Cardiac septum (tissue), 1 donor: ENCODE data around the gene JPH4. TPM values are rescaled to one million over a fixed set of nuclear protein-coding genes. Genes with fewer than 3 reads are reported as not detected.

Source experiments
- DNase-seq: peaks from one replicate; pipeline ENCODE4 v3.0.0-alpha.2; 2020; ENCODE audit warnings: low spot score
- intact Hi-C: fragments of 100-400 bp; cut with DNase I; formaldehyde crosslinking; loops from one replicate; pipeline ENCODE4 v1.14.0; 2022
- long read RNA-seq: library from polyadenylated mRNA; unstranded; transcript quantifications from one replicate; pipeline ENCODE4 v2.0.0, GENCODE V29; 2021
- total RNA-seq: library from RNA; stranded (reverse); fragmentation: NEBNext Ultra II Directional; extraction: Animal tissue kit (Norgen Biotek cat#: 25700); gene quantifications from one replicate; pipeline ENCODE4 v1.2.1, GENCODE V29; 2021
- donor health status: DM: no; HTN: no; CAD: no.

Gene JPH4
- 0.19 TPM for total RNA-seq
- long read RNA-seq = 0 reads

GRCh38 chr14:23578560-23579310, at the start of gene JPH4:
Gene JPH4 (minus strand): TSS chr14:23578790. CDS start chr14:23577453, 1,337 bp downstream.
- DNase-seq = peak; percentile 22
- intact Hi-C loops = no loop called here

GRCh38 chr14:23627961-23628360, 49.4 kb upstream of the JPH4 start:
- intact Hi-C loops = no loop called here
- no peak for DNase-seq

- intact Hi-C loops = no loop called here
- no peak for DNase-seq
Observed at GRCh38 chr14:23626946-23627345, 48.4 kb upstream of the JPH4 start.

- intact Hi-C loops = no loop called here
- DNase-seq = no peak
Observed at GRCh38 chr14:23624830-23625404, 46.3 kb upstream of the JPH4 start.

GRCh38 chr14:23623962-23624361, 45.4 kb upstream of the JPH4 start:
- intact Hi-C loops = no loop called here
- DNase-seq = no peak

GRCh38 chr14:23622990-23623389, 44.4 kb upstream of the JPH4 start:
- DNase-seq = no peak
- intact Hi-C loops = no loop called here

- intact Hi-C loops = no loop called here
- no peak for DNase-seq
Observed at GRCh38 chr14:23621932-23622730, 43.5 kb upstream of the JPH4 start.

GRCh38 chr14:23621204-23621931, 42.8 kb upstream of the JPH4 start:
- DNase-seq = no peak
- intact Hi-C loops = no loop called here

GRCh38 chr14:23620177-23620702, 41.6 kb upstream of the JPH4 start:
- no peak for DNase-seq
- intact Hi-C loops = no loop called here

GRCh38 chr14:23618415-23618988, 39.9 kb upstream of the JPH4 start:
- no peak for DNase-seq
- intact Hi-C loops = no loop called here

- intact Hi-C loops = no loop called here
- DNase-seq = no peak
Observed at GRCh38 chr14:23617539-23617938, 38.9 kb upstream of the JPH4 start.

GRCh38 chr14:23615856-23616255, 37.3 kb upstream of the JPH4 start:
- no peak for DNase-seq
- intact Hi-C loops = no loop called here

- intact Hi-C loops = no loop called here
- no peak for DNase-seq
Observed at GRCh38 chr14:23614395-23614828, 35.8 kb upstream of the JPH4 start.

- intact Hi-C loops = no loop called here
- DNase-seq = no peak
Observed at GRCh38 chr14:23613242-23614070, 34.9 kb upstream of the JPH4 start.

GRCh38 chr14:23612802-23613201, 34.2 kb upstream of the JPH4 start:
- DNase-seq = no peak
- intact Hi-C loops = no loop called here

- intact Hi-C loops = no loop called here
- DNase-seq = no peak
Observed at GRCh38 chr14:23612354-23612732, 33.8 kb upstream of the JPH4 start.

- no peak for DNase-seq
- intact Hi-C loops = no loop called here
Observed at GRCh38 chr14:23610815-23611289, 32.3 kb upstream of the JPH4 start.

GRCh38 chr14:23610090-23610814, 31.7 kb upstream of the JPH4 start:
- intact Hi-C loops = no loop called here
- DNase-seq = no peak
